H9 (cell line): Measurements from ENCODE around the gene STAT2. TPM values are rescaled to one million over a fixed set of nuclear protein-coding genes. Genes with fewer than 3 reads are reported as not detected.

Experiments used
- DNase-seq: peaks from one replicate; pipeline ENCODE4 v3.0.0-alpha.2; 2017
- H2AFZ ChIP-seq: one replicate; pipeline ENCODE4 v1.6.1; 2013; ENCODE audit warnings: mild to moderate bottlenecking, low read length, control low read depth, moderate library complexity
- H2AK5ac ChIP-seq: 2 replicates; pipeline ENCODE4 v1.6.1; 2013; ENCODE audit warnings: low read length, control low read depth, mixed read lengths; ENCODE audit not compliant: insufficient read length
- H2BK120ac ChIP-seq: one replicate; pipeline ENCODE4 v1.6.1; 2013; ENCODE audit warnings: low read depth, mild to moderate bottlenecking, low read length, control low read depth, inconsistent platforms; ENCODE audit not compliant: poor library complexity, severe bottlenecking
- H2BK12ac ChIP-seq: 2 replicates; pipeline ENCODE4 v1.6.1; 2013; ENCODE audit warnings: low read length, control low read depth, mixed read lengths, low read depth; ENCODE audit not compliant: insufficient read length
- H2BK15ac ChIP-seq: 2 replicates; pipeline ENCODE4 v1.6.1; 2013; ENCODE audit warnings: low read depth, low read length, control low read depth
- H2BK20ac ChIP-seq: one replicate; pipeline ENCODE4 v1.6.1; 2013; ENCODE audit warnings: low read depth, mild to moderate bottlenecking, low read length, control low read depth, inconsistent platforms; ENCODE audit not compliant: poor library complexity, severe bottlenecking
- H2BK5ac ChIP-seq: 2 replicates; pipeline ENCODE4 v1.6.1; 2013; ENCODE audit warnings: low read length, control low read depth, mixed read lengths; ENCODE audit not compliant: insufficient read length
- H3K14ac ChIP-seq: 2 replicates; pipeline ENCODE4 v1.6.1; 2013; ENCODE audit warnings: low read length, control low read depth; ENCODE audit not compliant: insufficient read depth
- H3K18ac ChIP-seq: 2 replicates; pipeline ENCODE4 v1.6.1; 2013; ENCODE audit warnings: low read depth, mild to moderate bottlenecking, mixed read lengths, low read length, control low read depth; ENCODE audit not compliant: insufficient read length
- H3K23ac ChIP-seq: 2 replicates; pipeline ENCODE4 v1.6.1; 2013; ENCODE audit warnings: low read length, control low read depth, mixed read lengths, low read depth; ENCODE audit not compliant: insufficient read length
- H3K23me2 ChIP-seq: 2 replicates; pipeline ENCODE4 v1.6.1; 2013; ENCODE audit warnings: low read depth, mild to moderate bottlenecking, mixed read lengths, low read length, control low read depth; ENCODE audit not compliant: insufficient read length, poor library complexity, severe bottlenecking
- H3K27ac ChIP-seq: 2 replicates; pipeline ENCODE4 v1.5.1; 2013; ENCODE audit warnings: low read length, control low read depth, mixed read lengths, low read depth; ENCODE audit not compliant: insufficient read length
- H3K27me3 ChIP-seq: 2 replicates; pipeline ENCODE4 v1.6.1; 2013; ENCODE audit warnings: low read length, control low read depth, inconsistent platforms; ENCODE audit not compliant: insufficient read depth
- H3K4ac ChIP-seq: 2 replicates; pipeline ENCODE4 v1.6.1; 2013; ENCODE audit warnings: low read depth, mild to moderate bottlenecking, control low read depth, inconsistent platforms, low read length, moderate library complexity
- H3K4me1 ChIP-seq: 2 replicates; pipeline ENCODE4 v1.6.1; 2013; ENCODE audit warnings: low read length, control low read depth, inconsistent platforms; ENCODE audit not compliant: insufficient read depth
- H3K4me2 ChIP-seq: 2 replicates; pipeline ENCODE4 v1.6.1; 2013; ENCODE audit warnings: low read length, control low read depth, mixed read lengths; ENCODE audit not compliant: insufficient read length, insufficient read depth
- H3K56ac ChIP-seq: 2 replicates; pipeline ENCODE4 v1.6.1; 2013; ENCODE audit warnings: low read depth, mild to moderate bottlenecking, mixed read lengths, low read length, control low read depth; ENCODE audit not compliant: insufficient read length
- H3K79me1 ChIP-seq: 2 replicates; pipeline ENCODE4 v1.6.1; 2013; ENCODE audit warnings: low read depth, mild to moderate bottlenecking, moderate library complexity, low read length, control low read depth, inconsistent platforms; ENCODE audit not compliant: insufficient read depth, poor library complexity, severe bottlenecking
- H3K79me2 ChIP-seq: 2 replicates; pipeline ENCODE4 v1.6.1; 2013; ENCODE audit warnings: low read length, control low read depth, inconsistent platforms; ENCODE audit not compliant: insufficient read depth
- H3K9ac ChIP-seq: 2 replicates; pipeline ENCODE4 v1.6.1; 2013; ENCODE audit warnings: low read length, control low read depth, mixed read lengths; ENCODE audit not compliant: insufficient read length; ENCODE audit errors: extremely low read depth
- H3K9me3 ChIP-seq: one replicate; pipeline ENCODE4 v1.6.1; 2013; ENCODE audit warnings: low read depth, low read length, inconsistent platforms; ENCODE audit not compliant: control insufficient read depth
- H3T11ph ChIP-seq: one replicate; pipeline ENCODE4 v1.6.1; 2013; ENCODE audit warnings: mild to moderate bottlenecking, low read length, control low read depth, inconsistent platforms
- H4K20me1 ChIP-seq: one replicate; pipeline ENCODE4 v1.6.1; 2013; ENCODE audit not compliant: control insufficient read depth, insufficient read length, insufficient read depth
- H4K5ac ChIP-seq: 2 replicates; pipeline ENCODE4 v1.6.1; 2013; ENCODE audit warnings: low read depth, mild to moderate bottlenecking, mixed read lengths, low read length, control low read depth; ENCODE audit not compliant: insufficient read length
- H4K8ac ChIP-seq: replicated peaks from 2 replicates; pipeline ENCODE4 v1.6.1; 2013; ENCODE audit warnings: low read length, control low read depth, mixed read lengths, low read depth; ENCODE audit not compliant: insufficient read length
- H4K91ac ChIP-seq: 2 replicates; pipeline ENCODE4 v1.6.1; 2013; ENCODE audit warnings: low read depth, mild to moderate bottlenecking, moderate library complexity, mixed read lengths, low read length, control low read depth; ENCODE audit not compliant: insufficient read length
- H3K27ac Mint-ChIP-seq, 3 experiments: 2 replicates in 2 of 3; 3 replicates in 1 of 3; pipeline ENCODE4 v1.8.0; 2020 to 2021; ENCODE audit warnings: mixed read lengths in 3 of 3, mild to moderate bottlenecking in 1 of 3, moderate library complexity in 1 of 3
- H3K27me3 Mint-ChIP-seq: 2 replicates; pipeline ENCODE4 v1.8.0; 2021; ENCODE audit warnings: low read depth, mild to moderate bottlenecking, moderate library complexity, mixed read lengths
- H3K36me3 Mint-ChIP-seq, 3 experiments: 2 replicates in 2 of 3; 3 replicates in 1 of 3; pipeline ENCODE4 v1.8.0; 2020 to 2021; ENCODE audit warnings: low read depth in 3 of 3, mixed read lengths in 3 of 3; ENCODE audit not compliant: insufficient read depth in 1 of 3
- H3K4me1 Mint-ChIP-seq, 2 experiments: 2 replicates each; pipeline ENCODE4 v1.8.0; 2020; ENCODE audit warnings: mixed read lengths in 2 of 2
- H3K4me3 Mint-ChIP-seq, 2 experiments: 2 replicates in 1 of 2; 3 replicates in 1 of 2; pipeline ENCODE4 v1.8.0; 2020 to 2021; ENCODE audit warnings: mild to moderate bottlenecking in 2 of 2, mixed read lengths in 2 of 2, moderate library complexity in 1 of 2
- H3K9me3 Mint-ChIP-seq, 2 experiments: 2 replicates in 1 of 2; 3 replicates in 1 of 2; pipeline ENCODE4 v1.8.0; 2020; ENCODE audit warnings: mild to moderate bottlenecking in 2 of 2, mixed read lengths in 2 of 2, moderate library complexity in 1 of 2
- WGBS: extraction: QIAGEN DNeasy Blood & Tissue Kit; methylation state at CpG from one replicate; pipeline ENCODE4 v1.1.7; 2013; ENCODE audit warnings: missing lambda C conversion rate, low lambda C conversion rate, mixed read lengths; ENCODE audit not compliant: insufficient read length; ENCODE audit errors: extremely low coverage; 5-methylcytosine and 5-hydroxymethylcytosine counted together
- total RNA-seq: library from RNA; stranded (reverse); gene quantifications from 2 replicates; pipeline ENCODE4 v1.2.1, GENCODE V29; 2021
- TF ChIP-seq, protein P1 (sequence below): fragments of 200-600 bp; sonication (generic); conservative IDR thresholded peaks from 3 replicates; pipeline ENCODE4 v1.8.0; 2021; ENCODE audit warnings: antibody characterized with exemption, mild to moderate bottlenecking

Gene STAT2
- total RNA-seq, 1 experiment from 2014 or later = 47.8 TPM

DNA sequence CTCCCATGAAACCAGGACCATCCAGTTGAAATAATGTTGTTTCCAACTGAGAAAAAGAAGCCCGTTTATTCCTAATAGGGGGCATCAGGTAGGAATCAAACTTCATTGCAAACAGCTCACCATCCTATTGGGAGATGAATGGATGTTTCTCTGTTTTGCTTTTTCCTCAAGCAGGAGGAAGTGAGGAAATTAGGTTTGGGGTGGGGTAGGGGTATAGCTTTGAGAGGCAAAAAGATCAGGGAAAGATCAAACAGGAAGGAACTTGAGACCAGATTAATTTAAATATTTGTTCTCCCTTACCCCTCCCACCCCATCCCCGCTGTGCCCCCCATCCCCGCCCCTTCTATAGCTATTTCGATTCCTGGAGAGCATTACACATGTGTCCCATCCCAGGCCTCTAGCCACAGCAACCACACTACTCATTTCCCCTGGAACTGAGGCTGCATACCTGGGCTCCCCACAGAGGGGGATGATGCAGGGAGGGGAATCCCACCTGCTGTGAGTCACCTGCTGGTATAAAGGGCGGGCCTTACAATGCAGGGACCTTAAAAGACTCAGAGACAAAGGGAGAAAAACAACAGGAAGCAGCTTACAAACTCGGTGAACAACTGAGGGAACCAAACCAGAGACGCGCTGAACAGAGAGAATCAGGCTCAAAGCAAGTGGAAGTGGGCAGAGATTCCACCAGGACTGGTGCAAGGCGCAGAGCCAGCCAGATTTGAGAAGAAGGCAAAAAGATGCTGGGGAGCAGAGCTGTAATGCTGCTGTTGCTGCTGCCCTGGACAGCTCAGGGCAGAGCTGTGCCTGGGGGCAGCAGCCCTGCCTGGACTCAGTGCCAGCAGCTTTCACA, 21.4 kb downstream of the STAT2 start, which contains the start of gene IL23A:
Gene IL23A, plus strand, starts transcription at position 577 of the 850 bp plus-strand sequence. Its CDS starts 161 bp downstream, at position 738.
- TF ChIP-seq, protein P1, sequence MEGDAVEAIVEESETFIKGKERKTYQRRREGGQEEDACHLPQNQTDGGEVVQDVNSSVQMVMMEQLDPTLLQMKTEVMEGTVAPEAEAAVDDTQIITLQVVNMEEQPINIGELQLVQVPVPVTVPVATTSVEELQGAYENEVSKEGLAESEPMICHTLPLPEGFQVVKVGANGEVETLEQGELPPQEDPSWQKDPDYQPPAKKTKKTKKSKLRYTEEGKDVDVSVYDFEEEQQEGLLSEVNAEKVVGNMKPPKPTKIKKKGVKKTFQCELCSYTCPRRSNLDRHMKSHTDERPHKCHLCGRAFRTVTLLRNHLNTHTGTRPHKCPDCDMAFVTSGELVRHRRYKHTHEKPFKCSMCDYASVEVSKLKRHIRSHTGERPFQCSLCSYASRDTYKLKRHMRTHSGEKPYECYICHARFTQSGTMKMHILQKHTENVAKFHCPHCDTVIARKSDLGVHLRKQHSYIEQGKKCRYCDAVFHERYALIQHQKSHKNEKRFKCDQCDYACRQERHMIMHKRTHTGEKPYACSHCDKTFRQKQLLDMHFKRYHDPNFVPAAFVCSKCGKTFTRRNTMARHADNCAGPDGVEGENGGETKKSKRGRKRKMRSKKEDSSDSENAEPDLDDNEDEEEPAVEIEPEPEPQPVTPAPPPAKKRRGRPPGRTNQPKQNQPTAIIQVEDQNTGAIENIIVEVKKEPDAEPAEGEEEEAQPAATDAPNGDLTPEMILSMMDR = no peak
- no peaks in the 10 kb centered on the region for H4K20me1 ChIP-seq
- no peaks in the 10 kb centered on the region for H3K27me3 ChIP-seq
- no peaks in the 10 kb centered on the region for H3K79me2 ChIP-seq
- H3K9ac ChIP-seq = no peak within 1 kb of the TSS
- H3K9me3 Mint-ChIP-seq = no peaks in the 10 kb centered on the region
- H3K18ac ChIP-seq = peak within 1 kb of the TSS; percentile 68
- no peak within 1 kb of the TSS for H2BK15ac ChIP-seq
- H2BK120ac ChIP-seq = no peak within 1 kb of the TSS
- no peak within 1 kb of the TSS for H4K91ac ChIP-seq
- peak within 1 kb of the TSS; percentile 52 to 68 for H3K4me3 Mint-ChIP-seq
- H3K36me3 Mint-ChIP-seq = peaks cover 2 to 17% (median 10%) of the 10 kb centered on the region in 3 experiments; a peak in 6 of 7 replicates
- peaks cover 4% of the 10 kb centered on the region for H3K23me2 ChIP-seq
- H3K27ac ChIP-seq = peak within 1 kb of the TSS; percentile 49
- H3K4me1 ChIP-seq = peaks cover 21% of the 10 kb centered on the region
- H3K4me1 Mint-ChIP-seq = peaks cover 33 to 36% of the 10 kb centered on the region in 2 experiments
- H2BK12ac ChIP-seq = no peak within 1 kb of the TSS
- no peak within 1 kb of the TSS for H2BK20ac ChIP-seq
- H3K9me3 ChIP-seq = no peaks in the 10 kb centered on the region
- no peak within 1 kb of the TSS for H3K56ac ChIP-seq
- H3K23ac ChIP-seq = no peak within 1 kb of the TSS
- H3K27me3 Mint-ChIP-seq = peaks cover 11% of the 10 kb centered on the region
- H3K14ac ChIP-seq = peak within 1 kb of the TSS; percentile 56
- WGBS = no CpG with 5 or more reads among the region's 9 CpGs
- no peaks in the 10 kb centered on the region for H3K79me1 ChIP-seq
- no peak within 1 kb of the TSS for H4K8ac ChIP-seq
- H3K4me2 ChIP-seq = peak within 1 kb of the TSS; percentile 52
- H4K5ac ChIP-seq = no peak within 1 kb of the TSS
- no peak within 1 kb of the TSS for H2AK5ac ChIP-seq
- H2BK5ac ChIP-seq = no peak within 1 kb of the TSS
- no peak within 1 kb of the TSS for H2AFZ ChIP-seq
- H3T11ph ChIP-seq = peak within 1 kb of the TSS; percentile 72
- peak within 1 kb of the TSS; percentile 81 to 96 (median 84); a peak in 6 of 7 replicates for H3K27ac Mint-ChIP-seq
- no peak within 1 kb of the TSS for H3K4ac ChIP-seq
- peak; percentile 81 for DNase-seq
